GM10266 (cell line): ENCODE measurements around the gene GGA3.
"Not testable (repeated sequence)": the region's sequence is repeated elsewhere in the genome, so short reads cannot be mapped to it uniquely, and the experiment has no call there.

Experiments
- DNase-seq: peaks from one replicate; pipeline ENCODE4 v3.0.0; 2012; ENCODE audit errors: extremely low spot score
- TF ChIP-seq, protein P1 (sequence below): IDR thresholded peaks from 2 replicates; pipeline ENCODE4 v1.5.1; 2012; ENCODE audit warnings: mild to moderate bottlenecking, low read depth; ENCODE audit not compliant: control insufficient read depth, insufficient read depth; ENCODE audit errors: missing control alignments

Gene GGA3

DNA sequence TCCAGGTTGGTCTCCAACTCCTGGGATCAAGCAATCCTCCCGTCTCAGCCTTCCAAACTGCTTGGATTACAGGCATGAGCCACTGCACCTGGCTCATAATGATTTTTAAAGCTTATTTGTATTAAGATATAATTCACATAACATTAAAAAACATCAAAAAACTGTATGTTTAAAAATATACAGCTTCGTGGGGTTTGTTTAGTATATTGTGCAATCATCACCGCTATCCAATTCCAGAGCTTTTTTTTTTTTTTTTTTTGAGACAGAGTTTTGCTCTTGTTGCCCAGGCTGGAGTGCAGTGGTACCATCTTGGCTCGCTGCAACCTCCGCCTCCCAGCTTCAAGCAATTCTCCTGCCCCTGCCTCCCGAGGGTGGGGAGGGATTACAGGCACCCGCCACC, 38.9 kb upstream of the GGA3 start:
- TF ChIP-seq, protein P1, sequence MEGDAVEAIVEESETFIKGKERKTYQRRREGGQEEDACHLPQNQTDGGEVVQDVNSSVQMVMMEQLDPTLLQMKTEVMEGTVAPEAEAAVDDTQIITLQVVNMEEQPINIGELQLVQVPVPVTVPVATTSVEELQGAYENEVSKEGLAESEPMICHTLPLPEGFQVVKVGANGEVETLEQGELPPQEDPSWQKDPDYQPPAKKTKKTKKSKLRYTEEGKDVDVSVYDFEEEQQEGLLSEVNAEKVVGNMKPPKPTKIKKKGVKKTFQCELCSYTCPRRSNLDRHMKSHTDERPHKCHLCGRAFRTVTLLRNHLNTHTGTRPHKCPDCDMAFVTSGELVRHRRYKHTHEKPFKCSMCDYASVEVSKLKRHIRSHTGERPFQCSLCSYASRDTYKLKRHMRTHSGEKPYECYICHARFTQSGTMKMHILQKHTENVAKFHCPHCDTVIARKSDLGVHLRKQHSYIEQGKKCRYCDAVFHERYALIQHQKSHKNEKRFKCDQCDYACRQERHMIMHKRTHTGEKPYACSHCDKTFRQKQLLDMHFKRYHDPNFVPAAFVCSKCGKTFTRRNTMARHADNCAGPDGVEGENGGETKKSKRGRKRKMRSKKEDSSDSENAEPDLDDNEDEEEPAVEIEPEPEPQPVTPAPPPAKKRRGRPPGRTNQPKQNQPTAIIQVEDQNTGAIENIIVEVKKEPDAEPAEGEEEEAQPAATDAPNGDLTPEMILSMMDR, result no peak

GRCh38 chr17:75295201-75296158, 34.1 kb upstream of the GGA3 start:
- TF ChIP-seq, protein P1, result no peak
- DNase-seq, result peak; percentile 70

More for the DNA sequence above, 38.9 kb upstream of the GGA3 start:
- DNase-seq, result no peak

DNA sequence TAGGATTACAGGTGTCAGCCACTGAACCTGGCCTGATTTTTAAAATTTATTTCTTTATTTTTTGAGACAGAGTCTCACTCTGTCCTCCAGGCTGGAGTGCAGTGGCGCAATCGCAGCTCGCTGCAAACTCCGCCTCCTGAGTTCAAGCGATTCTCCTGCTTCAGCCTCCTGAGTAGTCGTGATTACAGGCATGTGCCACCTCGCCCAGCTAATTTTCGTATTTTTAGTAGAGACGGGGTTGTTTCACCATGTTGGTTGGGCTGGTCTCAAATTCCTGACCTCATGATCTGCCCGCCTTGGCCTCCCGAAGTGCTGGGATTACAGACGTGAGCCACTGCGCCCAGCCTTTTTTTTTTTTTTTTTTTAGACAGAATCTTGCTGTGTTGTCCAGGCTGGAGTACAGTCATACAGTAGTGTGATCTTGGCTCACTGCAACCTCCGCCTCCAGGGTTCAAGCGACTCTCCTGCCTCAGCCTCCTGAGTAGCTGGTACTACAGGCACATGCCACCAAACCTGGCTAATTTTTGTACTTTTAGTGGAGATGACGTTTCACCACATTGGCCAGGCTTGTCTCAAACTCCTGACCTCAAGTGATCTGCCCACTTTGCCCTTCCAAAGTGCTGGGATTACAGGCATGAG, 31.5 kb upstream of the GGA3 start:
- DNase-seq, result not testable (repeated sequence)

DNA sequence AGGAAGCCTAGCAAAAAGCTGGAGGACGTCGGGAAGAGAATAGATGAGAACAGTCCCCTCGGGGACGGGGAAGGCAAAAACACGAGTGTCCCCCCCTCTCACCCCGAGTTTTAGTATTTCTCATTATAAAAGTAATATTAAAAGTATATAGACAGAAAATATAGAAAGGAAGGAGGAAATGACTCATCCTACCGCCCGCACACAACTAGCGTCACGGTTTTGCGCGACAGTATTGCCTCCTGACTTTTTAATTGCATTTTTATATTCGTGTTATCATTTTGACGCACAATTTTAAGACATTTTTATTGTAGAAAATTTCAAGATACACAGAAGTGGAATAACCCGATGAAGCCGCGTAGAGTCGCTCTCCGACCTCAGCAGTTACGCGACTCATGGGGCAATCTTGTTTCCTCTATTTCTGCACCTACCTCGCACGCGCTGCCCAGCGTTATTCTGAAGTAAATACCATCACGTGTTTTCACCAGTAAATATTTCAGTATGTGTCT, 28.5 kb upstream of the GGA3 start:
- TF ChIP-seq, protein P1, result peak; percentile 62

GRCh38 chr17:75289115-75289831, 27.9 kb upstream of the GGA3 start, which contains the start of gene SLC25A19:
Gene SLC25A19, minus strand, starts transcription at chr17:75289433. Its CDS starts 2,669 bp downstream, at chr17:75286764.
- TF ChIP-seq, protein P1, result peak; percentile 62
- DNase-seq, result peak; percentile 92

More for the DNA sequence above, 28.5 kb upstream of the GGA3 start:
- DNase-seq, result peak; percentile 14

DNA sequence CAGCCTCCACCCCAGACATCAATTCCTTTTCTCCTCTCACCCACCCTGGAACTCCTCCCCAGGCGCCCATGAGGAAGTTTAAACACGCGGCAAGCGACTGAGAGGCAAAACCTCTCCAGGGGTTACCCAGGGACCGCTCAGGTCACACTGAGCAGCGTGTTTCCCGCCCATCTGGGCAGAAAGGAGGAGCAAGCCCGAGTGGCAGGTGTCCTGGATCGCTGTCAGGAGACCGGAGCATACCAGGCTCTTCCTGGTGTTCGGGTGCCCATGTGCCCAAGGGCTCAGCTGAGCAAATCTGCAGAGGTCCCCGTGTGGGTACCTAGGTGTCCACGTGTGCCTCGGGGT, 27.3 kb upstream of the GGA3 start:
- no peak for DNase-seq
- TF ChIP-seq, protein P1, result no peak

DNA sequence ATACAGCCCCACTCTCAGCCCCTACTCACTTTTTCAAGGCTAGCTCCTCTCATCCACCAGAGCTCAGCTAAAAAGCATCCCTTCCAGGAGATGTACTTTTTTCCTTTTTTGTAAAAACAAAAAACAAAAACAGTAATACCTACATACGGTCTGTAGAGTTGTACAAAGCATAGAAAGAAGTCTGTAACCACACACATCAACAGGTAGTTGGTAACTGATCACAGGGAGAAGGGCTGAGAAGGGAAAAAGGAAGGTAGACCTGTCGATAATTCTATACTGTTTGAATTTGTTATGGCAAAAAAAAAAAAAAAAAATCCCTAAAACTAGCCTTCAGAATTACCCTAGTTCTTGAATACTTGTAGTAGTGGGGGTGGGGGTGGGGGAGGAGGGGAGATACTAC, 27.0 kb upstream of the GGA3 start:
- TF ChIP-seq, protein P1, result no peak
- DNase-seq, result no peak
